ENCODE data around the gene TMEM18.
"Not testable (repeated sequence)": the region's sequence is repeated elsewhere in the genome, so short reads cannot be mapped to it uniquely, and the experiment has no call there.

TMEM18 gene

GRCh38 chr2:677056-677958 lies at the start of gene TMEM18:
TSS of gene TMEM18 (minus strand) at chr2:677406. CDS start at chr2:677345, 61 bp downstream.
- peak; percentile 97 for DNase-seq (ENCODE audit: low read depth, low spot score)

GRCh38 chr2:726169-726568 lies 49.0 kb upstream of the TMEM18 start:
- no peak for DNase-seq (ENCODE audit: low read depth, low spot score)

- DNase-seq (ENCODE audit: low read depth, low spot score): no peak
Measured at GRCh38 chr2:725468-725867, 48.3 kb upstream of the TMEM18 start.

GRCh38 chr2:723761-724160 lies 46.6 kb upstream of the TMEM18 start:
- DNase-seq (ENCODE audit: low read depth, low spot score): no peak

- DNase-seq (ENCODE audit: low read depth, low spot score): no peak
Measured at GRCh38 chr2:720842-721241, 43.6 kb upstream of the TMEM18 start.

GRCh38 chr2:719734-720133 lies 42.5 kb upstream of the TMEM18 start:
- no peak for DNase-seq (ENCODE audit: low read depth, low spot score)

- no peak for DNase-seq (ENCODE audit: low read depth, low spot score)
Measured at GRCh38 chr2:719191-719590, 42.0 kb upstream of the TMEM18 start.

- DNase-seq (ENCODE audit: low read depth, low spot score): no peak
Measured at GRCh38 chr2:717661-718060, 40.5 kb upstream of the TMEM18 start.

GRCh38 chr2:715854-716560 lies 38.8 kb upstream of the TMEM18 start:
- no peak for DNase-seq (ENCODE audit: low read depth, low spot score)

GRCh38 chr2:715038-715437 lies 37.8 kb upstream of the TMEM18 start:
- DNase-seq (ENCODE audit: low read depth, low spot score): no peak

GRCh38 chr2:714005-714741 lies 37.0 kb upstream of the TMEM18 start:
- peak; percentile 17 for DNase-seq (ENCODE audit: low read depth, low spot score)

- no peak for DNase-seq (ENCODE audit: low read depth, low spot score)
Measured at GRCh38 chr2:710867-711665, 33.9 kb upstream of the TMEM18 start.

GRCh38 chr2:709138-709765 lies 32.0 kb upstream of the TMEM18 start:
- no peak for DNase-seq (ENCODE audit: low read depth, low spot score)

GRCh38 chr2:708667-709066 lies 31.5 kb upstream of the TMEM18 start:
- no peak for DNase-seq (ENCODE audit: low read depth, low spot score)

GRCh38 chr2:705971-706511 lies 28.8 kb upstream of the TMEM18 start:
- no peak for DNase-seq (ENCODE audit: low read depth, low spot score)

GRCh38 chr2:702765-703164 lies 25.6 kb upstream of the TMEM18 start:
- DNase-seq (ENCODE audit: low read depth, low spot score): not testable (repeated sequence)

GRCh38 chr2:696999-697627 lies 19.9 kb upstream of the TMEM18 start:
- DNase-seq (ENCODE audit: low read depth, low spot score): no peak

- DNase-seq (ENCODE audit: low read depth, low spot score): no peak
Measured at GRCh38 chr2:696463-696862, 19.3 kb upstream of the TMEM18 start.

GRCh38 chr2:694906-695510 lies 17.8 kb upstream of the TMEM18 start:
- DNase-seq (ENCODE audit: low read depth, low spot score): no peak

- no peak for DNase-seq (ENCODE audit: low read depth, low spot score)
Measured at GRCh38 chr2:694174-694573, 17.0 kb upstream of the TMEM18 start.

Data from brain pericyte (primary cell).